Uterus (tissue), 2 donors: ENCODE results near the gene PPP2R5A.

Experiments used
- CTCF ChIP-seq, 4 experiments: fragments of 200-600 bp in 2 of 4; fragments of 450-650 bp in 2 of 4; sonication (generic) in 2 of 4; IDR thresholded peaks; one replicate each; pipeline ENCODE4 v1.5.1; 2016 to 2019; ENCODE audit warnings: antibody characterized with exemption in 4 of 4, mild to moderate bottlenecking in 2 of 4, moderate library complexity in 1 of 4
- POLR2A ChIP-seq, 2 donors: fragments of 450-650 bp; IDR thresholded peaks; one replicate each; pipeline ENCODE4 v1.6.1; 2016; ENCODE audit warnings: antibody characterized with exemption in 2 of 2, mild to moderate bottlenecking in 1 of 2, moderate library complexity in 1 of 2

GRCh38 chr1:212311836-212312497 is 26.8 kb downstream of the PPP2R5A start:
- TF ChIP-seq CTCF (IDR thresholded peaks at IDR 0.05) (no peak), POLR2A (IDR thresholded peaks at IDR 0.05) (no peak)
